ENCODE results near the gene PELI2.

DNA sequence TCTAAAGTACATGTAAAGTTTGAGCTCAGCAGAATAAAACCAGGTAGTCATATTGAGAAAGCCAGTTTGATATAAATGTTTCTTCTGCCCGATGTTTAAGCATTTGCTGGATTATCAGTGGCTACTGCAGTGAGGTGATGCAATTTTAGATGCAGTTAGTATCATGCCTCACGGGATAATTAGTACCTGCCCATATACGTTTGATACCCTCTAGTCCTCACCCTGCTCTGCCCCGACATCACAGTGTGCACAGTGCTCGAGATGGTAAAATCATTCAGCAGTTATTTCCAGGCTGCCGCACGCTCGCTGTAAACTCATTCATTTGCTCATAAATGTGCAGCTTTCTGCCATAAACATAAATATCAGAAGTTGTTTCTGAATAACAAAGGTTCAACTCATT lies 152.7 kb downstream of the PELI2 start:
- TF ChIP-seq, protein P1, sequence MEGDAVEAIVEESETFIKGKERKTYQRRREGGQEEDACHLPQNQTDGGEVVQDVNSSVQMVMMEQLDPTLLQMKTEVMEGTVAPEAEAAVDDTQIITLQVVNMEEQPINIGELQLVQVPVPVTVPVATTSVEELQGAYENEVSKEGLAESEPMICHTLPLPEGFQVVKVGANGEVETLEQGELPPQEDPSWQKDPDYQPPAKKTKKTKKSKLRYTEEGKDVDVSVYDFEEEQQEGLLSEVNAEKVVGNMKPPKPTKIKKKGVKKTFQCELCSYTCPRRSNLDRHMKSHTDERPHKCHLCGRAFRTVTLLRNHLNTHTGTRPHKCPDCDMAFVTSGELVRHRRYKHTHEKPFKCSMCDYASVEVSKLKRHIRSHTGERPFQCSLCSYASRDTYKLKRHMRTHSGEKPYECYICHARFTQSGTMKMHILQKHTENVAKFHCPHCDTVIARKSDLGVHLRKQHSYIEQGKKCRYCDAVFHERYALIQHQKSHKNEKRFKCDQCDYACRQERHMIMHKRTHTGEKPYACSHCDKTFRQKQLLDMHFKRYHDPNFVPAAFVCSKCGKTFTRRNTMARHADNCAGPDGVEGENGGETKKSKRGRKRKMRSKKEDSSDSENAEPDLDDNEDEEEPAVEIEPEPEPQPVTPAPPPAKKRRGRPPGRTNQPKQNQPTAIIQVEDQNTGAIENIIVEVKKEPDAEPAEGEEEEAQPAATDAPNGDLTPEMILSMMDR (conservative IDR thresholded peaks at IDR 0.05): no peak
- no peak for TF ChIP-seq EZH2 (IDR thresholded peaks at IDR 0.05; ENCODE audit: low read depth)

All from PC-9 (cell line).